ENCODE measurements around the gene PDCD1LG2.

The PDCD1LG2 gene

GRCh38 chr9:5531101-5531882, 21.0 kb downstream of the PDCD1LG2 start:
- no peak for DNase-seq (ENCODE audit: low read depth)

- DNase-seq (ENCODE audit: low read depth) = no peak
Observed at GRCh38 chr9:5532306-5532705, 22.0 kb downstream of the PDCD1LG2 start.

- no peak for DNase-seq (ENCODE audit: low read depth)
Observed at GRCh38 chr9:5532790-5533189, 22.5 kb downstream of the PDCD1LG2 start.

GRCh38 chr9:5536684-5537083, 26.4 kb downstream of the PDCD1LG2 start:
- no peak for DNase-seq (ENCODE audit: low read depth)

- DNase-seq (ENCODE audit: low read depth) = no peak
Observed at GRCh38 chr9:5543875-5544702, 33.8 kb downstream of the PDCD1LG2 start.

GRCh38 chr9:5549658-5550650, 39.6 kb downstream of the PDCD1LG2 start:
- DNase-seq (ENCODE audit: low read depth) = no peak

GRCh38 chr9:5551368-5552150, 41.2 kb downstream of the PDCD1LG2 start:
- DNase-seq (ENCODE audit: low read depth) = no peak

GRCh38 chr9:5552301-5552700, 42.0 kb downstream of the PDCD1LG2 start:
- no peak for DNase-seq (ENCODE audit: low read depth)

GRCh38 chr9:5553211-5553610, 42.9 kb downstream of the PDCD1LG2 start:
- DNase-seq (ENCODE audit: low read depth) = no peak

- DNase-seq (ENCODE audit: low read depth) = no peak
Observed at GRCh38 chr9:5554254-5554653, 43.9 kb downstream of the PDCD1LG2 start.

GRCh38 chr9:5556101-5556705, 45.9 kb downstream of the PDCD1LG2 start:
- no peak for DNase-seq (ENCODE audit: low read depth)

- DNase-seq (ENCODE audit: low read depth) = no peak
Observed at GRCh38 chr9:5557606-5558587, 47.6 kb downstream of the PDCD1LG2 start.

GRCh38 chr9:5559659-5560058, 49.3 kb downstream of the PDCD1LG2 start:
- no peak for DNase-seq (ENCODE audit: low read depth)

GRCh38 chr9:5560443-5561100, 50.2 kb downstream of the PDCD1LG2 start:
- no peak for DNase-seq (ENCODE audit: low read depth)

GRCh38 chr9:5561828-5562488, 51.6 kb downstream of the PDCD1LG2 start:
- no peak for DNase-seq (ENCODE audit: low read depth)

GRCh38 chr9:5562806-5563416, 52.6 kb downstream of the PDCD1LG2 start:
- no peak for DNase-seq (ENCODE audit: low read depth)

GRCh38 chr9:5563417-5563815, 53.1 kb downstream of the PDCD1LG2 start:
- DNase-seq (ENCODE audit: low read depth) = no peak

- DNase-seq (ENCODE audit: low read depth) = no peak
Observed at GRCh38 chr9:5563886-5564285, 53.6 kb downstream of the PDCD1LG2 start.

Data from activated T-cell treated with anti-CD3 and anti-CD28 coated beads for 24 hours (primary cell).